NT2/D1 (cell line): ENCODE measurements around the gene AHRR.
A peak's percentile ranks its signal among the peaks of the same experiment; 100 is the strongest.

Source experiments
- DNase-seq: peaks from one replicate; pipeline ENCODE4 v3.0.0-alpha.2; 2011; ENCODE audit warnings: low read depth, low spot score
- H3K27me3 ChIP-seq: 2 replicates; pipeline ENCODE4 v1.6.0; 2011; ENCODE audit warnings: mild to moderate bottlenecking; ENCODE audit not compliant: insufficient read length, insufficient read depth
- H3K36me3 ChIP-seq: 2 replicates; pipeline ENCODE4 v1.6.1; 2011; ENCODE audit warnings: mild to moderate bottlenecking, low read length, mixed read lengths; ENCODE audit not compliant: insufficient read depth, insufficient read length
- H3K4me1 ChIP-seq: 2 replicates; pipeline ENCODE4 v1.5.1; 2011; ENCODE audit not compliant: insufficient read depth, insufficient read length
- H3K4me3 ChIP-seq: 2 replicates; pipeline ENCODE4 v1.5.1; 2011; ENCODE audit warnings: low read depth; ENCODE audit not compliant: insufficient read length
- H3K9ac ChIP-seq: 2 replicates; pipeline ENCODE4 v1.6.0; 2011; ENCODE audit warnings: low read depth; ENCODE audit not compliant: insufficient read length
- H3K9me3 ChIP-seq: 2 replicates; pipeline ENCODE4 v1.5.1; 2011; ENCODE audit warnings: mild to moderate bottlenecking, low read length; ENCODE audit not compliant: insufficient read depth
- SUZ12 ChIP-seq: IDR thresholded peaks from 2 replicates; pipeline ENCODE4 v1.6.1; 2011; ENCODE audit not compliant: insufficient read length, insufficient read depth; ENCODE audit errors: extremely low read depth
- YY1 ChIP-seq: IDR thresholded peaks from 2 replicates; pipeline ENCODE4 v1.6.1; 2011; ENCODE audit not compliant: insufficient read length, insufficient read depth
- ZNF274 ChIP-seq: IDR thresholded peaks from 2 replicates; pipeline ENCODE4 v1.6.1; 2011; ENCODE audit warnings: mild to moderate bottlenecking, low read depth, low read length

Gene AHRR

GRCh38 chr5:475704-476101 lies 154.2 kb downstream of the AHRR start:
- H3K4me1 ChIP-seq = peaks cover 9% of the 10 kb centered on the region
- no peak overlapping the region for H3K4me3 ChIP-seq
- peaks cover 30% of the 10 kb centered on the region for H3K36me3 ChIP-seq
- TF ChIP-seq SUZ12 = no peak
- no peak for TF ChIP-seq ZNF274
- TF ChIP-seq YY1 = no peak
- DNase-seq = no peak
- H3K9ac ChIP-seq = peak overlapping the region; percentile 64
- H3K9me3 ChIP-seq = no peaks in the 10 kb centered on the region
- peaks cover 9% of the 10 kb centered on the region for H3K27me3 ChIP-seq

DNA sequence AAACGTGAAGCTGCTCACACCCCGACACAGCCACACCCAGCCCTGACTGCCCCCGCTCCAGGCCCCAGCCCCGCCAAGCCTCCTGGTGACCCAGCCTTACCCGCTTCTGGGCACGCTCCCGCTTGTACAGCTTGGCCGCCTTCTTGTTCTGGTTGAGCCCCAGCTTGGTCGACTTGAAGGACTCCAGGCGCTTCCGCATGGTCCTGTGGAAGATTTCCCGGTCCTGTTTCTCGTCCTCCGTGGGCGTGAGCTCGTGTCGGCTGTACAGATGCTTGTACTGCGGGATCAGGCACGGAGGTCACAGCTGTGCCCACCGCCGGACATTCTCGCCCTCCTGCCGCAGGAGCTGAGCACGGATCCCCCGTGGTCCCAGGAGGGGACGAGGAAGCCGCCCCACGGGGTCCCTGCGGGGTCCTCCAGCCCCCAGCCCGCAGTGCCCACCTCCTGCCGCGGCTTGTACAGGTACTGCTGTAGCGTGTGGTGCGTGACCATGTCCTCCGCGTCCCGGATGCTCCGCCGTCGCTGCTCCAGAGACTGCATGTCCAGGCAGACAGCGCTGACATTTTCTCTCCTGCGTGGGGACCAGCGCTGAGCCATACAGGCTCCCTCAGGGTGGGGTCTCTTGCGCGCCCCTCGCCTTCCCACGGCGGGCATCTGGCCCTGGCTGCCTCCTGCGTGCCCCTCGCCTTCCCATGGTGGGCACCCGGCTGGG lies 154.7 kb downstream of the AHRR start:
- H3K4me1 ChIP-seq = peaks cover 8% of the 10 kb centered on the region
- peaks cover 9% of the 10 kb centered on the region for H3K27me3 ChIP-seq
- TF ChIP-seq SUZ12 (no peak), YY1 (no peak), ZNF274 (no peak)
- no peak overlapping the region for H3K4me3 ChIP-seq
- peaks cover 24% of the 10 kb centered on the region for H3K36me3 ChIP-seq
- H3K9me3 ChIP-seq = no peaks in the 10 kb centered on the region
- no peak overlapping the region for H3K9ac ChIP-seq
- no peak for DNase-seq

- DNase-seq = no peak
- TF ChIP-seq ZNF274 (no peak), SUZ12 (no peak), YY1 (no peak)
- Histone ChIP-seq H3K4me3 (no peak overlapping the region), H3K27me3 (peaks cover 9% of the 10 kb centered on the region), H3K36me3 (peaks cover 21% of the 10 kb centered on the region), H3K9me3 (no peaks in the 10 kb centered on the region), H3K9ac (no peak overlapping the region), H3K4me1 (peaks cover 6% of the 10 kb centered on the region)
Observed at GRCh38 chr5:476814-477175, 155.3 kb downstream of the AHRR start.

GRCh38 chr5:477247-477646 lies 155.7 kb downstream of the AHRR start:
- Histone ChIP-seq H3K9me3 (no peaks in the 10 kb centered on the region), H3K9ac (no peak overlapping the region), H3K36me3 (peaks cover 21% of the 10 kb centered on the region), H3K4me1 (peaks cover 6% of the 10 kb centered on the region), H3K27me3 (peaks cover 9% of the 10 kb centered on the region), H3K4me3 (no peak overlapping the region)
- DNase-seq = no peak
- TF ChIP-seq SUZ12 = no peak
- TF ChIP-seq ZNF274 = no peak
- TF ChIP-seq YY1 = no peak

DNA sequence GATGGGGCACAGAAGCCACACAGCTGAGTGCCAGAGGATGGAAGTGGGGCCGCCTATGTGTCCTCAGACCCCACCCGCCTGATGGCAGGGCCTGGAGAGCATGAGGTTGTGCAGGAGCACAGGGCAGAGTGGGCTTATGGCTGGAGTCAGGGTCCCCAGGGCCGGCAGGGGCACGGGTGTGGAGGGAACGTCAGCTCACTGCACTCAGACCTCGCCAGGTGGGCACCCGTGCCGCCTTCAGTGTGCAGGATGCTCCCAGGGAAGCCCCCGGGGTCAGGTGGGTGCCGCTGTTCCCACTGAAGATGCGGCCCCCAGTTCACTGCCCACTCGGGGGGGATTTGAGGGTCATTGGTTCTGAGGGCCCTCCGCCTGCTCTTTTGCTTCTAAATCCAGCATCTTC lies 156.4 kb downstream of the AHRR start:
- TF ChIP-seq ZNF274 (no peak), YY1 (no peak), SUZ12 (no peak)

DNA sequence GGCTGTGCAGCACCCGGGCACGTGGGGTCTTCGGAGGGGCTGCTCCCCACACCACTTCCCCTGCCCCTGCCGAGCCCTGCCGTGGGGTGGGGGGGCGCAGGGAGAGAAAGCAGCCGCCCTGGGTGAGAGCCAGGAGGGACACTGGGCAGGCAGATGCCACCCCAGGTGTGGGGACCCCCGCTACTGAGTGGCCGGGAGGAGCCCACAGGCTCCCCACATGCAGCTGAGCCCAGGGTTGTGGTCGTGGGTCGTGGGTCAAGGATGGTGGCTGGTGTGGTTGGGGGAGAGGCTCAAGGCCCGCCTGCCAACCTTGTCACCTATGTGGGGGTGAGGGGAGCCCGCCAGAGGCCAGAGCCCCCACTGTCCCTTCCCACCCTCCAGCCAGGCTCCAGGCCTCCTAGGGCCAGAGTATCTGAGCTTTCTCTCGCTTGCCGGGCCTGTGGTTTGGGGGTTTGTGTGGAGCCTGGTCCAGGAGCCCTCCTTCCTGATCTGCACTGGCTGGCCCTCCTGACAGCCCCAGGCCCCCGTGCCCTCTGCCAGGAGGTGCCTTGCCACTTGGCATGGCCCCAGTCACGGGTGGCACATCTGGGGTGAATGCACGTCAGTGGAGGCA lies 157.0 kb downstream of the AHRR start:
- no peak overlapping the region for H3K9ac ChIP-seq
- H3K9me3 ChIP-seq = no peaks in the 10 kb centered on the region
- DNase-seq = no peak
- peaks cover 21% of the 10 kb centered on the region for H3K36me3 ChIP-seq
- peaks cover 9% of the 10 kb centered on the region for H3K27me3 ChIP-seq
- peaks cover 6% of the 10 kb centered on the region for H3K4me1 ChIP-seq
- TF ChIP-seq ZNF274 = no peak
- TF ChIP-seq SUZ12 = no peak
- no peak overlapping the region for H3K4me3 ChIP-seq

More for the DNA sequence above, 156.4 kb downstream of the AHRR start:
- H3K4me3 ChIP-seq = no peak overlapping the region
- H3K27me3 ChIP-seq = peaks cover 9% of the 10 kb centered on the region
- H3K36me3 ChIP-seq = peaks cover 21% of the 10 kb centered on the region
- H3K4me1 ChIP-seq = peaks cover 6% of the 10 kb centered on the region
- no peaks in the 10 kb centered on the region for H3K9me3 ChIP-seq
- no peak overlapping the region for H3K9ac ChIP-seq
- no peak for DNase-seq

GRCh38 chr5:478982-479535 lies 157.5 kb downstream of the AHRR start:
- Histone ChIP-seq H3K27me3 (peaks cover 9% of the 10 kb centered on the region), H3K9me3 (no peaks in the 10 kb centered on the region), H3K36me3 (peaks cover 21% of the 10 kb centered on the region), H3K4me3 (no peak overlapping the region), H3K4me1 (peaks cover 6% of the 10 kb centered on the region), H3K9ac (no peak overlapping the region)
- TF ChIP-seq YY1 (no peak), SUZ12 (no peak)
- no peak for DNase-seq
